ENCODE results near the gene ARPP19. TPM values are rescaled to one million over a fixed set of nuclear protein-coding genes. Genes with fewer than 3 reads are reported as not detected.
"Not testable (repeated sequence)": the region's sequence is repeated elsewhere in the genome, so short reads cannot be mapped to it uniquely, and the experiment has no call there.

ARPP19 gene
- total and polyA plus RNA-seq, 9 of the 15 experiments (the other 6 are each of a cell fraction or from before 2014, with no cell fraction given): 33.3 to 102 (median 60.5) TPM

DNA sequence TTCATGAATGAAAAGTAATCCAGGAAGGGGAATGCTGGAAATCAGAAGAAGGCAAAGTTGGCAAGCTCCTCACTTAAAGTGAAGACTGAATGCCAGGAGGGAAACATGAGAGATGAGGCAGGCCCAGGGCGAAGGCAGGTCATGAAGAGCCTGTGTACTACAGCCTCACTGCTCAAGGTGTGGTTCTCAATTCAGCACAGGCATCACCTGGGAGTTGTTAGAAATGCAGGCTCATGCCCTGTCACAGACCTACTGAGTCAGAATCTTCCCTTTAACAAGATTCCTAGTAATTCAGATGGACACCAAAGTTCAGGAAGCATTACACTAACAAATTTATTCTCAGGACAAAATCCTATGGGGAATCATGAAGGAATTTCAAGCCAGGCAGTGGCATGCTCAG lies 54.3 kb downstream of the ARPP19 start (continued):
- TF ChIP-seq PHF21A (IDR thresholded peaks at IDR 0.05; ENCODE audit: borderline replicate concordance, low read depth) (no peak), POLR2G (IDR thresholded peaks at IDR 0.05; ENCODE audit: low read depth, low read length) (no peak), MAFK (IDR thresholded peaks at IDR 0.05; ENCODE audit: low read length) (no peak), ZNF444 (CRISPR knock-in tag; IDR thresholded peaks at IDR 0.05) (no peak), CCNT2 (IDR thresholded peaks at IDR 0.05; ENCODE audit: borderline replicate concordance, extremely low read depth, insufficient read length, low read depth, low read length) (no peak)
- TF ChIP-seq, protein P1, sequence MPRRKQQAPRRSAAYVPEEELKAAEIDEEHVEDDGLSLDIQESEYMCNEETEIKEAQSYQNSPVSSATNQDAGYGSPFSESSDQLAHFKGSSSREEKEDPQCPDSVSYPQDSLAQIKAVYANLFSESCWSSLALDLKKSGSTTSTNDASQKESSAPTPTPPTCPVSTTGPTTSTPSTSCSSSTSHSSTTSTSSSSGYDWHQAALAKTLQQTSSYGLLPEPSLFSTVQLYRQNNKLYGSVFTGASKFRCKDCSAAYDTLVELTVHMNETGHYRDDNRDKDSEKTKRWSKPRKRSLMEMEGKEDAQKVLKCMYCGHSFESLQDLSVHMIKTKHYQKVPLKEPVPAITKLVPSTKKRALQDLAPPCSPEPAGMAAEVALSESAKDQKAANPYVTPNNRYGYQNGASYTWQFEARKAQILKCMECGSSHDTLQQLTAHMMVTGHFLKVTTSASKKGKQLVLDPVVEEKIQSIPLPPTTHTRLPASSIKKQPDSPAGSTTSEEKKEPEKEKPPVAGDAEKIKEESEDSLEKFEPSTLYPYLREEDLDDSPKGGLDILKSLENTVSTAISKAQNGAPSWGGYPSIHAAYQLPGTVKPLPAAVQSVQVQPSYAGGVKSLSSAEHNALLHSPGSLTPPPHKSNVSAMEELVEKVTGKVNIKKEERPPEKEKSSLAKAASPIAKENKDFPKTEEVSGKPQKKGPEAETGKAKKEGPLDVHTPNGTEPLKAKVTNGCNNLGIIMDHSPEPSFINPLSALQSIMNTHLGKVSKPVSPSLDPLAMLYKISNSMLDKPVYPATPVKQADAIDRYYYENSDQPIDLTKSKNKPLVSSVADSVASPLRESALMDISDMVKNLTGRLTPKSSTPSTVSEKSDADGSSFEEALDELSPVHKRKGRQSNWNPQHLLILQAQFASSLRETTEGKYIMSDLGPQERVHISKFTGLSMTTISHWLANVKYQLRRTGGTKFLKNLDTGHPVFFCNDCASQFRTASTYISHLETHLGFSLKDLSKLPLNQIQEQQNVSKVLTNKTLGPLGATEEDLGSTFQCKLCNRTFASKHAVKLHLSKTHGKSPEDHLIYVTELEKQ (CRISPR knock-in tag; IDR thresholded peaks at IDR 0.05): no peak

DNA sequence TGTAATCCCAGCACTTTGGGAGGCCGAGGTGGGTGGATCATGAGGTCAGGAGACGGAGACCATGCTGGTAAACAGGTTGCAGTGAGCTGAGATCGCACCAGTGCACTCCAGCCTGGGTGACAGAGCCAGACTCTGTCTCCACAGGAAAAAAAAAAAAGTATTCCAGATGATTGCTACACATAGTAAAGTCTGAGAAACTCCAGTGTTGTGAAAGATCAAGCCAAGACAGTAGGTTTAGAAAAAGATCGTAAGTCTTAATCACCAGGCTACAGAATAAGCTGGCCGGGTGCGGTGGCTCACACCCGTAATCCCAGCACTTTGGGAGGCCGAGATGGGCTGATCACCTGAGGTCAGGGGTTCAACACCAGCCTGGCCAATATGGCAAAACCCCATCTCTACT lies 56.0 kb downstream of the ARPP19 start:
- H3K27ac ChIP-seq (ENCODE audit: extremely low read depth, low read depth, low read length); H2AFZ ChIP-seq (ENCODE audit: low read depth, low read length); H3K9me1 ChIP-seq (ENCODE audit: control insufficient read depth, insufficient read depth, low read length); in situ Hi-C loops (cut with MboI); FAIRE-seq; H3K36me3 ChIP-seq (ENCODE audit: control insufficient read depth, insufficient read depth, low read length); H3K4me2 ChIP-seq (ENCODE audit: insufficient read depth, low read length); H3K79me2 ChIP-seq (ENCODE audit: control insufficient read depth, insufficient read depth, low read length); H3K4me1 ChIP-seq (replicated peaks in 1 of 2; ENCODE audit: control insufficient read depth in 2 of 2, insufficient read depth in 2 of 2, low read length in 2 of 2); H4K20me1 ChIP-seq (replicated peaks; ENCODE audit: control insufficient read depth, insufficient read depth, low read length); ATAC-seq; CTCF ChIA-PET (ENCODE audit: low intra/inter-chr PET ratio); BruUV-seq (replicated peaks); intact Hi-C loops (cut with micrococcal nuclease); H3K4me3 ChIP-seq; H3K9ac ChIP-seq (ENCODE audit: insufficient read depth in 1 of 2, low read depth in 2 of 2, low read length in 2 of 2); DNase-seq (ENCODE audit: extremely low read depth in 1 of 4, low spot score in 3 of 4); POLR2A ChIA-PET; H3K27me3 ChIP-seq (ENCODE audit: control insufficient read depth in 2 of 2, insufficient read depth in 2 of 2, low read length in 2 of 2); H3K9me3 ChIP-seq (replicated peaks; ENCODE audit: control insufficient read depth, insufficient read depth, low read depth, low read length): not testable (repeated sequence)
- under 1% methylated on average over 8 of the region's 8 CpGs for WGBS (ENCODE audit: insufficient coverage, low coverage, missing lambda C conversion rate)
